ENCODE results near the gene SNED1.
A peak's percentile ranks its signal among the peaks of the same experiment; 100 is the strongest.

Gene SNED1

DNA sequence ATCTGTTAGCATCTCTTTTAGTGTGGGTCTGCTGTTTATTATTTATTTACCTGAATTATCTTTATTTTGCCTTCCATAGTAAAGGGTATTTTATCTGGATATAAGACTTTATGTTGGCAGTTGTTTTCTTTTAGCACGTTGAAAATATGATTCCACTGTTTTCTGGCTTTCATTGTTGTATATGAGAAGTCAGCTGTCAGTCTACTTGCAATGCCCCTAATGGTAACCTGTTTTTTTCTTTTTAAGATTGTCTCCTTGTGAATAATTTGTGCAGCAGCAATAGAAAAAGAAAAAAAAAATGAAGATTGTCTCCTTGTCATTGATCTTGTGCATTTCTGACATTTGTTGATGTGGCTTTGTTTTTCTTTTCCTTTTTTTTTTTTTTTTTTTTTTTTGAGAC, 27.2 kb downstream of the SNED1 start:
- peak; percentile 16 for TF ChIP-seq ZNF510 (tag by site-specific recombination; IDR thresholded peaks at IDR 0.05; ENCODE audit: insufficient replicate concordance)
- TF ChIP-seq, protein P1, sequence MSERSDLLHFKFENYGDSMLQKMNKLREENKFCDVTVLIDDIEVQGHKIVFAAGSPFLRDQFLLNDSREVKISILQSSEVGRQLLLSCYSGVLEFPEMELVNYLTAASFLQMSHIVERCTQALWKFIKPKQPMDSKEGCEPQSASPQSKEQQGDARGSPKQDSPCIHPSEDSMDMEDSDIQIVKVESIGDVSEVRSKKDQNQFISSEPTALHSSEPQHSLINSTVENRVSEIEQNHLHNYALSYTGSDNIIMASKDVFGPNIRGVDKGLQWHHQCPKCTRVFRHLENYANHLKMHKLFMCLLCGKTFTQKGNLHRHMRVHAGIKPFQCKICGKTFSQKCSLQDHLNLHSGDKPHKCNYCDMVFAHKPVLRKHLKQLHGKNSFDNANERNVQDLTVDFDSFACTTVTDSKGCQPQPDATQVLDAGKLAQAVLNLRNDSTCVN (tag by site-specific recombination; optimal IDR thresholded peaks at IDR 0.05): no peak
- no peak for TF ChIP-seq SP2 (tag by site-specific recombination; IDR thresholded peaks at IDR 0.05)
- TF ChIP-seq TRIM28 (IDR thresholded peaks at IDR 0.05; ENCODE audit: borderline replicate concordance, low read length): peak; percentile 97
- peak; percentile 49; the same call in 1 of the 2 replicates for TF ChIP-seq ZNF626 (tag by site-specific recombination; IDR thresholded peaks at IDR 0.05)
- TF ChIP-seq, protein P2, sequence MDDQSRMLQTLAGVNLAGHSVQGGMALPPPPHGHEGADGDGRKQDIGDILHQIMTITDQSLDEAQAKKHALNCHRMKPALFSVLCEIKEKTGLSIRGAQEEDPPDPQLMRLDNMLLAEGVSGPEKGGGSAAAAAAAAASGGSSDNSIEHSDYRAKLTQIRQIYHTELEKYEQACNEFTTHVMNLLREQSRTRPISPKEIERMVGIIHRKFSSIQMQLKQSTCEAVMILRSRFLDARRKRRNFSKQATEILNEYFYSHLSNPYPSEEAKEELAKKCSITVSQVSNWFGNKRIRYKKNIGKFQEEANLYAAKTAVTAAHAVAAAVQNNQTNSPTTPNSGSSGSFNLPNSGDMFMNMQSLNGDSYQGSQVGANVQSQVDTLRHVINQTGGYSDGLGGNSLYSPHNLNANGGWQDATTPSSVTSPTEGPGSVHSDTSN (CRISPR knock-in tag; IDR thresholded peaks at IDR 0.05): no peak
- peak; percentile 42 for TF ChIP-seq ZNF529 (tag by site-specific recombination; IDR thresholded peaks at IDR 0.05; ENCODE audit: insufficient replicate concordance)
- no peak for TF ChIP-seq ZSCAN23 (tag by site-specific recombination; IDR thresholded peaks at IDR 0.05)
- TF ChIP-seq, protein P3, sequence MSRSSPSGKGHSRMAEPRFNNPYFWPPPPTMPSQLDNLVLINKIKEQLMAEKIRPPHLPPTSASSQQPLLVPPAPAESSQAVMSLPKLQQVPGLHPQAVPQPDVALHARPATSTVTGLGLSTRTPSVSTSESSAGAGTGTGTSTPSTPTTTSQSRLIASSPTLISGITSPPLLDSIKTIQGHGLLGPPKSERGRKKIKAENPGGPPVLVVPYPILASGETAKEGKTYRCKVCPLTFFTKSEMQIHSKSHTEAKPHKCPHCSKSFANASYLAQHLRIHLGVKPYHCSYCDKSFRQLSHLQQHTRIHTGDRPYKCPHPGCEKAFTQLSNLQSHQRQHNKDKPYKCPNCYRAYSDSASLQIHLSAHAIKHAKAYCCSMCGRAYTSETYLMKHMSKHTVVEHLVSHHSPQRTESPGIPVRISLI (tag by site-specific recombination; IDR thresholded peaks at IDR 0.05): peak; percentile 59; the same call in 1 of the 2 replicates
- no peak for TF ChIP-seq ZNF596 (tag by site-specific recombination; IDR thresholded peaks at IDR 0.05)
- TF ChIP-seq, protein P4, sequence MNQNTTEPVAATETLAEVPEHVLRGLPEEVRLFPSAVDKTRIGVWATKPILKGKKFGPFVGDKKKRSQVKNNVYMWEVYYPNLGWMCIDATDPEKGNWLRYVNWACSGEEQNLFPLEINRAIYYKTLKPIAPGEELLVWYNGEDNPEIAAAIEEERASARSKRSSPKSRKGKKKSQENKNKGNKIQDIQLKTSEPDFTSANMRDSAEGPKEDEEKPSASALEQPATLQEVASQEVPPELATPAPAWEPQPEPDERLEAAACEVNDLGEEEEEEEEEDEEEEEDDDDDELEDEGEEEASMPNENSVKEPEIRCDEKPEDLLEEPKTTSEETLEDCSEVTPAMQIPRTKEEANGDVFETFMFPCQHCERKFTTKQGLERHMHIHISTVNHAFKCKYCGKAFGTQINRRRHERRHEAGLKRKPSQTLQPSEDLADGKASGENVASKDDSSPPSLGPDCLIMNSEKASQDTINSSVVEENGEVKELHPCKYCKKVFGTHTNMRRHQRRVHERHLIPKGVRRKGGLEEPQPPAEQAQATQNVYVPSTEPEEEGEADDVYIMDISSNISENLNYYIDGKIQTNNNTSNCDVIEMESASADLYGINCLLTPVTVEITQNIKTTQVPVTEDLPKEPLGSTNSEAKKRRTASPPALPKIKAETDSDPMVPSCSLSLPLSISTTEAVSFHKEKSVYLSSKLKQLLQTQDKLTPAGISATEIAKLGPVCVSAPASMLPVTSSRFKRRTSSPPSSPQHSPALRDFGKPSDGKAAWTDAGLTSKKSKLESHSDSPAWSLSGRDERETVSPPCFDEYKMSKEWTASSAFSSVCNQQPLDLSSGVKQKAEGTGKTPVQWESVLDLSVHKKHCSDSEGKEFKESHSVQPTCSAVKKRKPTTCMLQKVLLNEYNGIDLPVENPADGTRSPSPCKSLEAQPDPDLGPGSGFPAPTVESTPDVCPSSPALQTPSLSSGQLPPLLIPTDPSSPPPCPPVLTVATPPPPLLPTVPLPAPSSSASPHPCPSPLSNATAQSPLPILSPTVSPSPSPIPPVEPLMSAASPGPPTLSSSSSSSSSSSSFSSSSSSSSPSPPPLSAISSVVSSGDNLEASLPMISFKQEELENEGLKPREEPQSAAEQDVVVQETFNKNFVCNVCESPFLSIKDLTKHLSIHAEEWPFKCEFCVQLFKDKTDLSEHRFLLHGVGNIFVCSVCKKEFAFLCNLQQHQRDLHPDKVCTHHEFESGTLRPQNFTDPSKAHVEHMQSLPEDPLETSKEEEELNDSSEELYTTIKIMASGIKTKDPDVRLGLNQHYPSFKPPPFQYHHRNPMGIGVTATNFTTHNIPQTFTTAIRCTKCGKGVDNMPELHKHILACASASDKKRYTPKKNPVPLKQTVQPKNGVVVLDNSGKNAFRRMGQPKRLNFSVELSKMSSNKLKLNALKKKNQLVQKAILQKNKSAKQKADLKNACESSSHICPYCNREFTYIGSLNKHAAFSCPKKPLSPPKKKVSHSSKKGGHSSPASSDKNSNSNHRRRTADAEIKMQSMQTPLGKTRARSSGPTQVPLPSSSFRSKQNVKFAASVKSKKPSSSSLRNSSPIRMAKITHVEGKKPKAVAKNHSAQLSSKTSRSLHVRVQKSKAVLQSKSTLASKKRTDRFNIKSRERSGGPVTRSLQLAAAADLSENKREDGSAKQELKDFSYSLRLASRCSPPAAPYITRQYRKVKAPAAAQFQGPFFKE (tag by site-specific recombination; IDR thresholded peaks at IDR 0.05; ENCODE audit: borderline replicate concordance): no peak
- TF ChIP-seq, protein P5, sequence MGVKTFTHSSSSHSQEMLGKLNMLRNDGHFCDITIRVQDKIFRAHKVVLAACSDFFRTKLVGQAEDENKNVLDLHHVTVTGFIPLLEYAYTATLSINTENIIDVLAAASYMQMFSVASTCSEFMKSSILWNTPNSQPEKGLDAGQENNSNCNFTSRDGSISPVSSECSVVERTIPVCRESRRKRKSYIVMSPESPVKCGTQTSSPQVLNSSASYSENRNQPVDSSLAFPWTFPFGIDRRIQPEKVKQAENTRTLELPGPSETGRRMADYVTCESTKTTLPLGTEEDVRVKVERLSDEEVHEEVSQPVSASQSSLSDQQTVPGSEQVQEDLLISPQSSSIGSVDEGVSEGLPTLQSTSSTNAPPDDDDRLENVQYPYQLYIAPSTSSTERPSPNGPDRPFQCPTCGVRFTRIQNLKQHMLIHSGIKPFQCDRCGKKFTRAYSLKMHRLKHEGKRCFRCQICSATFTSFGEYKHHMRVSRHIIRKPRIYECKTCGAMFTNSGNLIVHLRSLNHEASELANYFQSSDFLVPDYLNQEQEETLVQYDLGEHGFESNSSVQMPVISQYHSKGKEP (tag by site-specific recombination; IDR thresholded peaks at IDR 0.05): no peak
- TF ChIP-seq, protein P6, sequence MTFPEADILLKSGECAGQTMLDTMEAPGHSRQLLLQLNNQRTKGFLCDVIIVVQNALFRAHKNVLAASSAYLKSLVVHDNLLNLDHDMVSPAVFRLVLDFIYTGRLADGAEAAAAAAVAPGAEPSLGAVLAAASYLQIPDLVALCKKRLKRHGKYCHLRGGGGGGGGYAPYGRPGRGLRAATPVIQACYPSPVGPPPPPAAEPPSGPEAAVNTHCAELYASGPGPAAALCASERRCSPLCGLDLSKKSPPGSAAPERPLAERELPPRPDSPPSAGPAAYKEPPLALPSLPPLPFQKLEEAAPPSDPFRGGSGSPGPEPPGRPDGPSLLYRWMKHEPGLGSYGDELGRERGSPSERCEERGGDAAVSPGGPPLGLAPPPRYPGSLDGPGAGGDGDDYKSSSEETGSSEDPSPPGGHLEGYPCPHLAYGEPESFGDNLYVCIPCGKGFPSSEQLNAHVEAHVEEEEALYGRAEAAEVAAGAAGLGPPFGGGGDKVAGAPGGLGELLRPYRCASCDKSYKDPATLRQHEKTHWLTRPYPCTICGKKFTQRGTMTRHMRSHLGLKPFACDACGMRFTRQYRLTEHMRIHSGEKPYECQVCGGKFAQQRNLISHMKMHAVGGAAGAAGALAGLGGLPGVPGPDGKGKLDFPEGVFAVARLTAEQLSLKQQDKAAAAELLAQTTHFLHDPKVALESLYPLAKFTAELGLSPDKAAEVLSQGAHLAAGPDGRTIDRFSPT (tag by site-specific recombination; IDR thresholded peaks at IDR 0.05): no peak
- TF ChIP-seq GLI4 (tag by site-specific recombination; IDR thresholded peaks at IDR 0.05): no peak
- TF ChIP-seq ZNF221 (tag by site-specific recombination; IDR thresholded peaks at IDR 0.05; ENCODE audit: borderline replicate concordance): no peak
- peak; percentile 92 for TF ChIP-seq SETDB1 (IDR thresholded peaks at IDR 0.05; ENCODE audit: insufficient read length, low read length)
- CTCF ChIA-PET: no interaction called here
- POLR2A ChIA-PET: no interaction called here
- Histone ChIP-seq H3K4me1 (ENCODE audit: control insufficient read depth, insufficient read depth, low read length) (no peaks in the 10 kb centered on the region), H3K36me3 (ENCODE audit: control insufficient read depth in 2 of 2, insufficient read depth in 1 of 2, low read length in 2 of 2) (no peaks in the 10 kb centered on the region), H3K4me3 (ENCODE audit: low read depth, low read length) (no peak overlapping the region), H3K9me3 (ENCODE audit: control insufficient read depth, insufficient read depth, low read depth, low read length) (no peaks in the 10 kb centered on the region; the same call in none of the 2 replicates), H3K27ac (ENCODE audit: extremely low read depth, low read depth, low read length) (no peak overlapping the region)
